HG03558 (cell line): Measurements from ENCODE around the gene PLD6.

Experiments
- ATAC-seq: cut with Tn5 transposase; IDR thresholded peaks from one replicate; pipeline ENCODE4 v1.9.1; 2021; ENCODE audit warnings: moderate number of reproducible peaks; ENCODE audit not compliant: unreplicated experiment; ENCODE audit errors: extremely low read depth

The PLD6 gene

GRCh38 chr17:17180141-17180603 lies 26.0 kb downstream of the PLD6 start:
- no peak for ATAC-seq

GRCh38 chr17:17179371-17179827 lies 26.7 kb downstream of the PLD6 start:
- peak; percentile 48 for ATAC-seq

GRCh38 chr17:17177176-17177575 lies 29.0 kb downstream of the PLD6 start:
- ATAC-seq, result no peak

GRCh38 chr17:17176341-17176740 lies 29.8 kb downstream of the PLD6 start:
- no peak for ATAC-seq

- no peak for ATAC-seq
These were observed 30.2 kb downstream of the PLD6 start for GRCh38 chr17:17175917-17176316.

- ATAC-seq, result no peak
These were observed 30.8 kb downstream of the PLD6 start for GRCh38 chr17:17175340-17175739.

- ATAC-seq, result no peak
These were observed 32.2 kb downstream of the PLD6 start for GRCh38 chr17:17173921-17174320.

- ATAC-seq, result no peak
These were observed 33.1 kb downstream of the PLD6 start for GRCh38 chr17:17172990-17173389.

GRCh38 chr17:17172001-17172939 lies 33.9 kb downstream of the PLD6 start:
- ATAC-seq, result no peak

GRCh38 chr17:17171186-17171585 lies 34.9 kb downstream of the PLD6 start:
- ATAC-seq, result no peak

GRCh38 chr17:17170346-17170985 lies 35.7 kb downstream of the PLD6 start:
- no peak for ATAC-seq

- ATAC-seq, result no peak
These were observed 36.7 kb downstream of the PLD6 start for GRCh38 chr17:17169396-17169795.

- no peak for ATAC-seq
These were observed 37.7 kb downstream of the PLD6 start for GRCh38 chr17:17168401-17168800.

- no peak for ATAC-seq
These were observed 38.1 kb downstream of the PLD6 start for GRCh38 chr17:17167986-17168385.

- no peak for ATAC-seq
These were observed 38.8 kb downstream of the PLD6 start for GRCh38 chr17:17167356-17167755.

GRCh38 chr17:17166446-17166845 lies 39.7 kb downstream of the PLD6 start:
- no peak for ATAC-seq

GRCh38 chr17:17165666-17166308 lies 40.3 kb downstream of the PLD6 start:
- ATAC-seq, result no peak

GRCh38 chr17:17164676-17165075 lies 41.5 kb downstream of the PLD6 start:
- ATAC-seq, result no peak

GRCh38 chr17:17164156-17164555 lies 42.0 kb downstream of the PLD6 start:
- ATAC-seq, result no peak

GRCh38 chr17:17161759-17162158 lies 44.4 kb downstream of the PLD6 start:
- ATAC-seq, result no peak

- no peak for ATAC-seq
These were observed 45.0 kb downstream of the PLD6 start for GRCh38 chr17:17161121-17161520.
